Measurements from ENCODE around the gene FOXO4.
A peak's percentile ranks its signal among the peaks of the same experiment; 100 is the strongest.

The FOXO4 gene

GRCh38 chrX:71118032-71118984 lies 22.7 kb downstream of the FOXO4 start, which contains the start of gene MED12:
TSS of gene MED12 (plus strand) at chrX:71118596. CDS start at chrX:71118755, 159 bp downstream.
- no peak for TF ChIP-seq CTCF (conservative IDR thresholded peaks at IDR 0.05; ENCODE audit: low read length)
- DNase-seq (ENCODE audit: low read depth), result peak; percentile 78
- peak within 1 kb of the TSS; percentile 68 for H3K4me3 ChIP-seq (ENCODE audit: low read length)

- peak overlapping the region; percentile 68 for H3K4me3 ChIP-seq (ENCODE audit: low read length)
- no peak for DNase-seq (ENCODE audit: low read depth)
Measured at GRCh38 chrX:71118985-71119535, 23.4 kb downstream of the FOXO4 start.

GRCh38 chrX:71128166-71128833 lies 32.6 kb downstream of the FOXO4 start:
- TF ChIP-seq CTCF (conservative IDR thresholded peaks at IDR 0.05; ENCODE audit: low read length), result no peak
- DNase-seq (ENCODE audit: low read depth), result no peak
- no peak overlapping the region for H3K4me3 ChIP-seq (ENCODE audit: low read length)

More at GRCh38 chrX:71118985-71119535, 23.4 kb downstream of the FOXO4 start:
- no peak for TF ChIP-seq CTCF (conservative IDR thresholded peaks at IDR 0.05; ENCODE audit: low read length)

- TF ChIP-seq CTCF (conservative IDR thresholded peaks at IDR 0.05; ENCODE audit: low read length), result peak; percentile 73
- peak; percentile 45 for DNase-seq (ENCODE audit: low read depth)
- H3K4me3 ChIP-seq (ENCODE audit: low read length), result no peak overlapping the region
Measured at GRCh38 chrX:71128915-71129765, 33.5 kb downstream of the FOXO4 start.

- no peak for TF ChIP-seq CTCF (conservative IDR thresholded peaks at IDR 0.05; ENCODE audit: low read length)
- H3K4me3 ChIP-seq (ENCODE audit: low read length), result no peak overlapping the region
- no peak for DNase-seq (ENCODE audit: low read depth)
Measured at GRCh38 chrX:71131510-71131909, 35.9 kb downstream of the FOXO4 start.

GRCh38 chrX:71140440-71140839 lies 44.8 kb downstream of the FOXO4 start:
- DNase-seq (ENCODE audit: low read depth), result no peak
- no peak for TF ChIP-seq CTCF (conservative IDR thresholded peaks at IDR 0.05; ENCODE audit: low read length)
- H3K4me3 ChIP-seq (ENCODE audit: low read length), result no peak overlapping the region

Data from AG10803 (cell line).